HG03060 (cell line): Measurements from ENCODE around the gene ITSN1.

Experiments used
- ATAC-seq: cut with Tn5 transposase; IDR thresholded peaks from one replicate; pipeline ENCODE4 v1.9.1; 2021; ENCODE audit warnings: low read depth, moderate number of reproducible peaks; ENCODE audit not compliant: unreplicated experiment

ITSN1 gene

GRCh38 chr21:33944185-33944763, 302.0 kb downstream of the ITSN1 start:
- no peak for ATAC-seq

DNA sequence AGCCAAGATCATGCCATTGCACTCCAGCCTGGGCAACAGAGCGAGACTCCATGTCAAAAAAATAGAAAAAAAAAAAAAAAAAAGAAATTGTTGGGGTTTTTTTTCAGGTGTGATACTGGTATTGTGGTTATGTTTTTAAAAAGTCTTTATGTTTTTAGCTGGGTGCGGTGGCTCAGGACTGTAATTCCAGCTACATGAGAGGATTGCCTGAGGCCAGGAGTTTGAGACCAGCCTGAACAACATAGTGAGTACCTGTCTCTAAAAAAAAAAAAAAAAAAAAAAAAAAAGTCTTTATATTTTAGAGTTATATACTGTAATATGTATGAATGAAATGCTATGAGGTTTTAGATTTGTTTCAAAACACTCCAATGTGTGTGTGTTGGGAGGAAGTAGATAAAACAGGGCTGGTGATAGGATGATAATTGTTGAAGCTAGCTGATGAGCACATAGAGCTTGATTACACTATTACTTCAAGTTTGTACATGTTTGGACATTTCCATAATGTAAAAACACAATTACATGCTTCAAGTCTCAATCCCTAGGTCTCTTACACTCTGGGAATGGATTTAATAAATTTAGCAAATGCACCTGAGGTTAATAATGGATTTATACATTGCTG, 303.5 kb downstream of the ITSN1 start:
- no peak for ATAC-seq

- ATAC-seq = peak; percentile 41
Observed at GRCh38 chr21:33947451-33948095, 305.3 kb downstream of the ITSN1 start.

DNA sequence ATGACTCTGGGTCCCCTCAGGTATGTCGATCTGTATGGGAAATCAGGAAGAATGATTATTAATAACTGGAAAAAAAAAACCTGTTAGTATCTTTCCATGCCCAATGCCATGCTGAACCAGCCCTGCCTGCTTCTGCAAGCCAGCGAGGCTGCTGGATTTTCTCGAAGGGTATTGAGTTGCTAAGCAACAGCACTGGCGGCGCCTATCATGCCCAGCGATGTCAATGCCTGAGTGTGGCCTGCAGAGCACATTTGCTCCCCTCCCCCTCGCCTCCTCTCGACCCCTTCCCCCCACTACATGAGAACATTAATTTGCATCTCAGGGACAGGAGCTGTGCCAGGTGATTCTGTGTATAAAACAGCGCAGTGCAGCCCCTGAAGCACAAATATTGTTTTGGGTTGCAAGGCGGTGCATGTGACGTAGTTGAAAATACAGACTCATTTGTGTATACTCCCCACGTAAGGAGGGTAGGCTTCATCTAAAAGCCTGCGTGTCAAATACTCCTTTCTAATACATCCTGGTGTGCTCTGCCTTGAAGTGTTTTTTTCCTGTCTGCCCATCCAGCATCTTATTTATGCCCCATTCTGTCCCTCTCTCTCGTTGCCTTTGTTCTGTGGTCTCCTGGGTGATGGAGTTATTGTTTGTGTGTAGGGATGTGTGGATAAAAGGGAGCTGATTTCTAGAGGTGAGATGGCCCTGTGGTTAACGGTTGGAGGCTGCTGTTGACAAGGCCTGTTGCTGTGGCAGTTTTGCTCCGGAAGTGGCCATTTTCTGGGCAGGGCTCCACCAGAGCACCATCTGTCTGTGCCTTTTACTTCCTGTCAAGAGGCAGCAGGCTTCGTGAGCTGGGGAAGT, 306.0 kb downstream of the ITSN1 start:
- peak; percentile 38 for ATAC-seq

GRCh38 chr21:33948951-33949444, 306.7 kb downstream of the ITSN1 start:
- no peak for ATAC-seq
